ENCODE data around the gene B4GALT5.

GRCh38 chr20:49646126-49646525 lies 67.6 kb downstream of the B4GALT5 start:
- no peak for TF ChIP-seq CTCF (conservative IDR thresholded peaks at IDR 0.05)
- no peak for TF ChIP-seq EZH2 (IDR thresholded peaks at IDR 0.05; ENCODE audit: low read depth)

Data from PC-9 (cell line).